Mesenteric fat pad (tissue), 1 donor: Measurements from ENCODE around the gene G2E3. TPM values are rescaled to one million over a fixed set of nuclear protein-coding genes. Genes with fewer than 3 reads are reported as not detected.
"Not testable (repeated sequence)": the region's sequence is repeated elsewhere in the genome, so short reads cannot be mapped to it uniquely, and the experiment has no call there.

Experiments
- DNase-seq: peaks from one replicate; pipeline ENCODE4 v3.0.0-alpha.2; 2020; ENCODE audit warnings: low spot score
- long read RNA-seq: library from polyadenylated mRNA; unstranded; transcript quantifications from one replicate; pipeline ENCODE4 v2.0.0, GENCODE V29; 2020
- total RNA-seq: library from RNA; stranded (reverse); fragmentation: NEBNext Ultra II Directional; extraction: Animal tissue kit (Norgen Biotek cat#: 25700); gene quantifications from one replicate; pipeline ENCODE4 v1.2.1, GENCODE V29; 2021
- donor health status: DM: yes; HTN: yes; CAD: no.

G2E3 gene
- total RNA-seq, result 16.8 TPM
- long read RNA-seq, full-length matches to known transcripts, result 2 of 26 reads
- long read RNA-seq, partial matches to known transcripts, result 17 of 26 reads
- long read RNA-seq, other reads (novel, unspliced or antisense), result 7 of 26 reads

- DNase-seq, result peak; percentile 94
These were observed at the start of gene G2E3 for GRCh38 chr14:30558675-30559555. TSS of gene G2E3 (plus strand) at chr14:30559158. CDS start at chr14:30581080, 21,922 bp downstream.

- no peak for DNase-seq
These were observed 41.2 kb upstream of the G2E3 start for GRCh38 chr14:30517737-30518136.

GRCh38 chr14:30518867-30519560 lies 39.9 kb upstream of the G2E3 start:
- no peak for DNase-seq

GRCh38 chr14:30519961-30520360 lies 39.0 kb upstream of the G2E3 start:
- no peak for DNase-seq

GRCh38 chr14:30520536-30520935 lies 38.4 kb upstream of the G2E3 start:
- no peak for DNase-seq

GRCh38 chr14:30521899-30522736 lies 36.8 kb upstream of the G2E3 start:
- no peak for DNase-seq

GRCh38 chr14:30525833-30526232 lies 33.1 kb upstream of the G2E3 start:
- DNase-seq, result no peak

- DNase-seq, result no peak
These were observed 31.8 kb upstream of the G2E3 start for GRCh38 chr14:30527196-30527595.

GRCh38 chr14:30528119-30528518 lies 30.8 kb upstream of the G2E3 start:
- DNase-seq, result no peak

- DNase-seq, result no peak
These were observed 29.9 kb upstream of the G2E3 start for GRCh38 chr14:30528778-30529642.

GRCh38 chr14:30532264-30532663 lies 26.7 kb upstream of the G2E3 start:
- no peak for DNase-seq

- no peak for DNase-seq
These were observed 25.8 kb upstream of the G2E3 start for GRCh38 chr14:30533126-30533525.

GRCh38 chr14:30541318-30541717 lies 17.6 kb upstream of the G2E3 start:
- no peak for DNase-seq

GRCh38 chr14:30546735-30547134 lies 12.2 kb upstream of the G2E3 start:
- not testable (repeated sequence) for DNase-seq

- no peak for DNase-seq
These were observed 11.4 kb upstream of the G2E3 start for GRCh38 chr14:30547388-30548048.

- DNase-seq, result no peak
These were observed 8.6 kb upstream of the G2E3 start for GRCh38 chr14:30550335-30550734.

- DNase-seq, result no peak
These were observed 7.5 kb upstream of the G2E3 start for GRCh38 chr14:30551460-30551859.

- no peak for DNase-seq
These were observed 5.5 kb upstream of the G2E3 start for GRCh38 chr14:30553311-30553989.

GRCh38 chr14:30558362-30558674 lies 640 bp upstream of the G2E3 start:
- DNase-seq, result no peak
